ENCODE data around the gene PAFAH1B1. TPM values are rescaled to one million over a fixed set of nuclear protein-coding genes. Genes with fewer than 3 reads are reported as not detected.
A peak's percentile ranks its signal among the peaks of the same experiment; 100 is the strongest.

PAFAH1B1 gene
- total RNA-seq, 1 donor from 2014 or later: 96.6 TPM

- peaks cover 15 to 20% (median 18%) of the 10 kb centered on the region in 3 donors for H3K36me3 ChIP-seq (ENCODE audit: control insufficient read depth in 3 of 3, insufficient read depth in 3 of 3, low read length in 3 of 3)
- H3K27me3 ChIP-seq (ENCODE audit: control insufficient read depth in 3 of 3, insufficient read depth in 3 of 3, low read length in 3 of 3): no peaks in the 10 kb centered on the region
- no peaks in the 10 kb centered on the region for H3K9me3 ChIP-seq (ENCODE audit: control insufficient read depth in 3 of 3, low read length in 3 of 3)
- H3K4me1 ChIP-seq (ENCODE audit: control insufficient read depth in 3 of 3, insufficient read depth in 3 of 3, low read length in 3 of 3): peaks cover 55 to 79% (median 72%) of the 10 kb centered on the region in 3 donors
- H3K27ac ChIP-seq (ENCODE audit: low read depth, low read length): peak overlapping the region; percentile 94
- peak overlapping the region; percentile 84 to 98 (median 85) for H3K9ac ChIP-seq (ENCODE audit: low read depth in 1 of 3, low read length in 3 of 3)
- peak overlapping the region; percentile 48 to 94 (median 83) for H3K4me3 ChIP-seq (ENCODE audit: low read length in 3 of 3)
Observed at GRCh38 chr17:2706911-2707510, 113.6 kb downstream of the PAFAH1B1 start.

GRCh38 chr17:2707721-2708584, 114.5 kb downstream of the PAFAH1B1 start:
- Histone ChIP-seq H3K27me3 (ENCODE audit: control insufficient read depth in 3 of 3, insufficient read depth in 3 of 3, low read length in 3 of 3) (no peaks in the 10 kb centered on the region), H3K4me1 (ENCODE audit: control insufficient read depth in 3 of 3, insufficient read depth in 3 of 3, low read length in 3 of 3) (peaks cover 63 to 86% (median 81%) of the 10 kb centered on the region in 3 donors), H3K27ac (ENCODE audit: low read depth, low read length) (peak overlapping the region; percentile 94), H3K9me3 (ENCODE audit: control insufficient read depth in 3 of 3, low read length in 3 of 3) (no peaks in the 10 kb centered on the region), H3K36me3 (ENCODE audit: control insufficient read depth in 3 of 3, insufficient read depth in 3 of 3, low read length in 3 of 3) (peaks cover 6 to 12% (median 8%) of the 10 kb centered on the region in 3 donors), H3K4me3 (ENCODE audit: low read length in 3 of 3) (peak overlapping the region; percentile 54 to 94 (median 83)), H3K9ac (ENCODE audit: low read depth in 1 of 3, low read length in 3 of 3) (peak overlapping the region; percentile 84 to 98 (median 85))

- Histone ChIP-seq H3K27ac (ENCODE audit: low read depth, low read length) (peak overlapping the region; percentile 94), H3K9ac (ENCODE audit: low read depth in 1 of 3, low read length in 3 of 3) (peak overlapping the region; percentile 73 to 98 (median 84)), H3K4me1 (ENCODE audit: control insufficient read depth in 3 of 3, insufficient read depth in 3 of 3, low read length in 3 of 3) (peaks cover 63 to 85% (median 81%) of the 10 kb centered on the region in 3 donors), H3K9me3 (ENCODE audit: control insufficient read depth in 3 of 3, low read length in 3 of 3) (no peaks in the 10 kb centered on the region), H3K27me3 (ENCODE audit: control insufficient read depth in 3 of 3, insufficient read depth in 3 of 3, low read length in 3 of 3) (no peaks in the 10 kb centered on the region), H3K4me3 (ENCODE audit: low read length in 3 of 3) (peak overlapping the region; percentile 54 to 94 (median 83)), H3K36me3 (ENCODE audit: control insufficient read depth in 3 of 3, insufficient read depth in 3 of 3, low read length in 3 of 3) (peaks cover 0 to 7% (median under 1%) of the 10 kb centered on the region in 3 donors)
Observed at GRCh38 chr17:2708585-2709182, 115.2 kb downstream of the PAFAH1B1 start.

- Histone ChIP-seq H3K9me3 (ENCODE audit: control insufficient read depth in 3 of 3, low read length in 3 of 3) (no peaks in the 10 kb centered on the region), H3K4me3 (ENCODE audit: low read length in 3 of 3) (peak overlapping the region; percentile 83 to 94 (median 86)), H3K27ac (ENCODE audit: low read depth, low read length) (peak overlapping the region; percentile 94), H3K9ac (ENCODE audit: low read depth in 1 of 3, low read length in 3 of 3) (peak overlapping the region; percentile 73 to 98 (median 84)), H3K27me3 (ENCODE audit: control insufficient read depth in 3 of 3, insufficient read depth in 3 of 3, low read length in 3 of 3) (no peaks in the 10 kb centered on the region), H3K4me1 (ENCODE audit: control insufficient read depth in 3 of 3, insufficient read depth in 3 of 3, low read length in 3 of 3) (peaks cover 63 to 80% (median 75%) of the 10 kb centered on the region in 3 donors), H3K36me3 (ENCODE audit: control insufficient read depth in 3 of 3, insufficient read depth in 3 of 3, low read length in 3 of 3) (peaks cover 0 to 2% (median 0%) of the 10 kb centered on the region in 3 donors)
Observed at GRCh38 chr17:2709183-2709661, 115.8 kb downstream of the PAFAH1B1 start.

GRCh38 chr17:2710071-2710802, 116.8 kb downstream of the PAFAH1B1 start:
- Histone ChIP-seq H3K27me3 (ENCODE audit: control insufficient read depth in 3 of 3, insufficient read depth in 3 of 3, low read length in 3 of 3) (no peaks in the 10 kb centered on the region), H3K36me3 (ENCODE audit: control insufficient read depth in 3 of 3, insufficient read depth in 3 of 3, low read length in 3 of 3) (peaks cover 0 to 2% (median 0%) of the 10 kb centered on the region in 3 donors), H3K9ac (ENCODE audit: low read depth in 1 of 3, low read length in 3 of 3) (peak overlapping the region; percentile 84 to 98 (median 86)), H3K4me1 (ENCODE audit: control insufficient read depth in 3 of 3, insufficient read depth in 3 of 3, low read length in 3 of 3) (peaks cover 57 to 70% (median 65%) of the 10 kb centered on the region in 3 donors), H3K27ac (ENCODE audit: low read depth, low read length) (peak overlapping the region; percentile 94), H3K4me3 (ENCODE audit: low read length in 3 of 3) (peak overlapping the region; percentile 83 to 94 (median 86)), H3K9me3 (ENCODE audit: control insufficient read depth in 3 of 3, low read length in 3 of 3) (no peaks in the 10 kb centered on the region)

GRCh38 chr17:2710803-2711607, 117.6 kb downstream of the PAFAH1B1 start:
- Histone ChIP-seq H3K9me3 (ENCODE audit: control insufficient read depth in 3 of 3, low read length in 3 of 3) (no peaks in the 10 kb centered on the region), H3K27me3 (ENCODE audit: control insufficient read depth in 3 of 3, insufficient read depth in 3 of 3, low read length in 3 of 3) (no peaks in the 10 kb centered on the region), H3K36me3 (ENCODE audit: control insufficient read depth in 3 of 3, insufficient read depth in 3 of 3, low read length in 3 of 3) (peaks cover 0 to 3% (median under 1%) of the 10 kb centered on the region in 3 donors), H3K4me1 (ENCODE audit: control insufficient read depth in 3 of 3, insufficient read depth in 3 of 3, low read length in 3 of 3) (peaks cover 51 to 62% (median 57%) of the 10 kb centered on the region in 3 donors), H3K9ac (ENCODE audit: low read depth in 1 of 3, low read length in 3 of 3) (peak overlapping the region; percentile 84 to 98 (median 86)), H3K27ac (ENCODE audit: low read depth, low read length) (peak overlapping the region; percentile 94), H3K4me3 (ENCODE audit: low read length in 3 of 3) (peak overlapping the region; percentile 83 to 94 (median 86))

- Histone ChIP-seq H3K9me3 (ENCODE audit: control insufficient read depth in 3 of 3, low read length in 3 of 3) (no peaks in the 10 kb centered on the region), H3K9ac (ENCODE audit: low read depth in 1 of 3, low read length in 3 of 3) (peak within 1 kb of the TSS; percentile 93 to 98 (median 93)), H3K4me3 (ENCODE audit: low read length in 3 of 3) (peak within 1 kb of the TSS; percentile 90 to 94 (median 93)), H3K36me3 (ENCODE audit: control insufficient read depth in 3 of 3, insufficient read depth in 3 of 3, low read length in 3 of 3) (peaks cover 0 to 5% (median 2%) of the 10 kb centered on the region in 3 donors), H3K27me3 (ENCODE audit: control insufficient read depth in 3 of 3, insufficient read depth in 3 of 3, low read length in 3 of 3) (no peaks in the 10 kb centered on the region), H3K4me1 (ENCODE audit: control insufficient read depth in 3 of 3, insufficient read depth in 3 of 3, low read length in 3 of 3) (peaks cover 43 to 55% (median 50%) of the 10 kb centered on the region in 3 donors), H3K27ac (ENCODE audit: low read depth, low read length) (peak within 1 kb of the TSS; percentile 94)
Observed at GRCh38 chr17:2711608-2712299, 118.3 kb downstream of the PAFAH1B1 start, which contains the start of gene CLUH. Gene CLUH (minus strand): TSS chr17:2711764. CDS start chr17:2711661, 103 bp downstream.

- H3K36me3 ChIP-seq (ENCODE audit: control insufficient read depth in 3 of 3, insufficient read depth in 3 of 3, low read length in 3 of 3): peaks cover 0 to 5% (median 2%) of the 10 kb centered on the region in 3 donors
- no peaks in the 10 kb centered on the region for H3K9me3 ChIP-seq (ENCODE audit: control insufficient read depth in 3 of 3, low read length in 3 of 3)
- H3K4me3 ChIP-seq (ENCODE audit: low read length in 3 of 3): peak overlapping the region; percentile 90 to 93 (median 92)
- peaks cover 39 to 47% (median 43%) of the 10 kb centered on the region in 3 donors for H3K4me1 ChIP-seq (ENCODE audit: control insufficient read depth in 3 of 3, insufficient read depth in 3 of 3, low read length in 3 of 3)
- peak overlapping the region; percentile 93 for H3K9ac ChIP-seq (ENCODE audit: low read depth in 1 of 3, low read length in 3 of 3)
- H3K27ac ChIP-seq (ENCODE audit: low read depth, low read length): peak overlapping the region; percentile 94
- H3K27me3 ChIP-seq (ENCODE audit: control insufficient read depth in 3 of 3, insufficient read depth in 3 of 3, low read length in 3 of 3): no peaks in the 10 kb centered on the region
Observed at GRCh38 chr17:2712300-2713043, 119.0 kb downstream of the PAFAH1B1 start.
